C4-2B (cell line): ENCODE data around the gene P4HTM.

Experiments used
- CTCF ChIP-seq: fragments of 450-650 bp; conservative IDR thresholded peaks from 2 replicates; pipeline ENCODE4 v1.5.1; 2017; ENCODE audit warnings: mild to moderate bottlenecking
- ZFX ChIP-seq: fragments of 450-650 bp; IDR thresholded peaks from 2 replicates; pipeline ENCODE4 v1.6.1; 2017

GRCh38 chr3:49053543-49053942 lies 63.5 kb downstream of the P4HTM start:
- TF ChIP-seq CTCF: no peak
- no peak for TF ChIP-seq ZFX
